G401.6 (cell line): ENCODE results near the gene HLA-B.

Experiments
- FAIRE-seq: peaks from 2 replicates; lab custom pipeline; 2012; peaks lifted over from hg19 to GRCh38; lab: Jason Lieb, UNC

The HLA-B gene

DNA sequence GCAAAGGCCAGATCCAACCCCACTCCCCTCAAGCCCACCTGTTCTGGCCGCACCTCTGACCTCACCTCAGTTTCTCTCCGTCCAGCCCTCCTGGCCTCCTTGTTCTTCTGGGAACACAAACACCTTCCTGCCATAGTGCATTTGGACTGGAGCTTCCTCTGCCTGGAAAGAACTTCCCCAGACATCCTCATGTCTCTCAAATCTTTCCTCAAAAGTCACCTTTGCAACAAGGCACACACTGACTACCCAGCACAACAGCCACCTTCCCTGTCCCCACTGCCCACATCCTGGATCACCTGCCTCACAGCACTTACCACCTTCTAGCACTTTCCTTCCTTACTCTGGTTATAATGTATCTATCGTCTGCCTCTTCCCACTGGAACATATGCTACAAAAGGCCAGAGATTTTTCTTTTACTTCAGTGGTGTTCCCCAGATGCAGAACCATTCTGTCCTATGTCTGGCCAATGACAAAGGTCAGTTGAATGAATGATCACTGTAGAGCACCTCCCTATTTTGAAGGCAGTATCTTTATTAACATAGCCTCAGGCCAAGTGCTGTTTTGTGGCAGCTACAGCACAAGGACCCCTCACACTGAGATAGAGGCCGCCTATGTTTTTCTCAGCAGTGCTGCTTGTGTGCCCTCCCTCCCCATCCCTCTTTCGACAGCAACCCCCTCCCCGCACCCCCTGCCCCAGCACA, 4.1 kb downstream of the HLA-B start:
- no peak for FAIRE-seq

DNA sequence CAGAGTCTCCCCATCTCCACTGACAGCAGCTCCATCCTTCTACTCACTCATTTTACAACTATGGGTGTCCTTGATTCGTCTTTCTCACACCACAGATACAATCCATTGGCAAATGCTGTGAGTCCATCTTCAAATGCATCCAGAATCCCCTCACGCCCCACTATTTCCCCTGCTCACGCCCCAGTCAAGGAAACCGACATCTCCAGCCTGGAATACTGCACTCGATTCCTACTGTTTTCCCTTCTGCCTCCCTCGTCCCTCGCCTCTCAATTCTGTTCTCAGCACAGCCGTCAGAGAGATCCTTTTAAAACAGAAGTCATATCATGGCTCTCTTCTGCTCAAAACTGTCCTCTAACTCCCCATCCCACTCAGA, 4.7 kb downstream of the HLA-B start:
- FAIRE-seq: no peak

DNA sequence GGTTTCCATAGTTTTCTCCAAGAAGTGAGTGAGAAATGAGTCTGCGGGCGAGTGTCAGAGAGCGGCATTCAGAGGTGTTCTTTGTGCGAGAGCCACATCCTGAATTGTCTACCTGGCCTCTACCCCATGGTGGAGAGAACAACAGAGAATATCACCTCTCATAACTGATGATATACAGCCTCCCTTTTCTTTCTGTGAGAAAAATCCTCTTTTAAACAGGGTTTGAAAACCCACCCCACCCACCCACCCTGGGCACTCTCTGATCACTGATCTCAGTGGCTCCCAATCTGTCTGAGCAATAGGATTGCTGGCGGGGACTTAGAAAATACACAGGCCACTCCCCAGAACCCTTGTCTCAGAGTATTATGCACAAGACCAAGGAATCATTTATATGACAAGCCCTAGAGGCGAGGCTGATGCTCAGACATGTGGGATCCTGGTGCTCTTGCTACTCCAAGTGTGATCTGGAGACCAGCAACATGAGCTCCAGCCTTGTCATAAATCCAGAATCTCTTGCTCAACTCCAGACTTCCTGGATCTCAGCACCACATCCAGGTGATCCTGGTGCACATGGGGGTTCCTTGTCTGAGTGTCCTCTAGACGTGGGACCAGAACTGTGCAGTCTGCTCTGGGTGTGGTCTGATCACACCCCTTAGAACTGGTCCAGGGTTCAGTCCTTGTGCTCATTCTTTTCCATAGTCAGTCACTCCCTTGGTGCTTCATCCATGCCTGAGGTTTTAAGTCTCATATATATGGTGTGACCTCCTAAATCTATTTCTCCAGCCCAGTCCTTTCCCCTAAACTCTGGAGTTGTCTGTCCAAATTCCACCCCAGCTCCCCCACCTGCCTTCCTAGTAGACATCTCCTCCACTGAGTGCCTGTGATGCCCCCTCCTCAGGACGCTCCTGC, 5.3 kb downstream of the HLA-B start:
- FAIRE-seq: no peak

DNA sequence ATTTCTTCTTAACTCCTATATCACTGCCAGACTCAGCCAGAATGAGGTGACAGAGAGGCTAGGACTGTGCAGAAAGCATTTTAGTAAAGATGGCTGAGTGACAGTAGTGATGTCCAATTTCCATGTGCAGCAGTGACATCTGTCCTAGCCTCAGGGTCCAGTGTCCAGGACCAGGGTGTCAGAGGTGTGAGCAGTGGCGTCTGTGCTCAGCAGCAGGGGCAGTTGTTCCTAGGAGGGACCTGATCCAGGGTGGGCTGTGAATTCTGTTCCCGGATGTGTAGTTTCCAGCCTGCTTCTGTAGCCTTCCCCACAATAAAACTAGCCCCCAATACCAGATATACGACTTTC, 6.0 kb downstream of the HLA-B start:
- no peak for FAIRE-seq

DNA sequence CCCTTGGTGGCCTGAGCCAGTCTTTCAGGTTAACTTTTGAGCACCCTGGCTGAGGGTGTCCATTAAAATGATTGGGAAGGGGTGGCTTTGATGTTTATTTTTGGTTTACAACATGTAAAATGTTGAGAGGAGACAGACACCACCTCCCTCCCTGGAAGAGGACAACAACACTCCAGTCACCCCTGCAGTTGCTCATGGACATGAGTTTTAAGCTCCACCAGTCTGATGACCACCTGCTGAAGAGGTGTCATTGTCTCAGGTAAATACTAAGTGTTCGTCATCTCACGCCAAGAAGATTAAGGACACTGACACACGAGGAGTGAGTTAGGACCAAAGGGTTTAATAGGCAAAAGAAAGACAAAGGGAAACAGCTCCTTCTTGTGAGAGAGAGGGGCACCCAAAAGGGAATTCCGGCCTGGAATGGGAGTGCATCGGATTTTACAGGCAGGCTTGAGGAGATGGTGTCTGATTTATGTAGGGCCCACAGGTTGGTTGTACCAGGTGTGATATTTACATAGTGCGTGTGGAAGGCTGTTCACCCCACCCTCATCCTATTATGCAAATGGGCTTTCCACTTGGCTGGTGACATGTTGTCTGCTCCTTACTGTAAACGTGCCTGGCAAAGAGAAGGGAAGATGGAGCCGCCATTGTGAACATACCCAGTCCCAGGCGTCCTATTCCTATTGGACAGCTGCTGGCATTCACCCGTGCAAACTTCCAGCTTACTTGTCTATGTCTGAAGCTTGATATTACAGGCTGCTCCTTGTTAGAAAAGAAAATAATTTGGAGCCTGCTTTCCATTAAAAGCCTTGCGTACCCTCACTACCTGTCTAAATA, 6.6 kb downstream of the HLA-B start:
- FAIRE-seq: no peak

DNA sequence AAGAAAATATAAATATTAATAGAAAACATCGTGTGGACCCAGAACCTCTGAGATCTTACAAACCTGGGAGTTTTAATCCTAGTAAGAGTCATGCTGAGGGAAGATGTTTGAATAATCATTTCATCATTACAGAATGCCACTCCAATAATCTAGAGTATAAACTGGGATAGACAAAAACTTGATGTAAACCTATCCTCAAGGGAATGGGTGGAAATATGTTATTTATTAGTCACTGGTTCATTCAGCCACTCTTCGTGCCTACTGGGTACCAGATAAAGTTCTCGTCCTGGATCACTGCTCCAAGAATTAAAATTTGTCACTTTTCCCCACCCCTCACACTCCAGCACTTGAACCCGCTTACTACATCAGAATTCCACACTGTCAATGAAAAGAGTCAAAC, 7.7 kb downstream of the HLA-B start:
- FAIRE-seq: no peak

DNA sequence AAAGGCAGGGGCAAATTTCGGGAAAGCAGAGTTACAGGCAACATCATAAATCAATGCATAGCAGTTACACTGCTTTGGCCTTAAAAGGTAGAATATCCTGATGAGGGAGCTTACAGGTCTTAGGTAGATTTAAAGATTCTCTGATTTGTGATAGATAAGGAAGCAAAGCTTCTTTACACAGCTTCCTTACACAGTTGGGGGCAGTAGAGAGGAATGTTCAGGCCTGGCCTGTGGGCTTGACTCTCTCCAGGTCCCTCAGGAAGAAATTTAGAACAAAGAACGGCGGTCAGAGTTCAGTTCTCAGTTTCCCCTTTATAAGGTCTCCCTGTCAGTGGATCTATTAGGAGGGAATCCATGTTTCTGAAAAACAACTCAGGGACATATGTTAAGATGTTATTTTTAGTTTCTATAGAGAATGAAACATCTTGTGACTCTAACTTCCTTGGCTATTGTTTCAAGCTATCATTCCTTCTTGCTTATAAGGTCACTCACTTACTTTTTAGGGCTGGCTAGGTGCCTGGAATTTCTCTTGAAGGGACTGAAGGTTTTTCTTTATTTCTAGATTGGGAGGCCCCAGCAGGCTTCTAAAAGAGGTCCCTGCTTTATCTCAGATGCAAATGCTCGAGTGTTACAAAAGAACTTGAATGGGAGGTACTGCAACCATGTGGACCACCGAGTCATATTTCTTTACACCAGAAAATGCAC, 11.8 kb downstream of the HLA-B start:
- FAIRE-seq: no peak

DNA sequence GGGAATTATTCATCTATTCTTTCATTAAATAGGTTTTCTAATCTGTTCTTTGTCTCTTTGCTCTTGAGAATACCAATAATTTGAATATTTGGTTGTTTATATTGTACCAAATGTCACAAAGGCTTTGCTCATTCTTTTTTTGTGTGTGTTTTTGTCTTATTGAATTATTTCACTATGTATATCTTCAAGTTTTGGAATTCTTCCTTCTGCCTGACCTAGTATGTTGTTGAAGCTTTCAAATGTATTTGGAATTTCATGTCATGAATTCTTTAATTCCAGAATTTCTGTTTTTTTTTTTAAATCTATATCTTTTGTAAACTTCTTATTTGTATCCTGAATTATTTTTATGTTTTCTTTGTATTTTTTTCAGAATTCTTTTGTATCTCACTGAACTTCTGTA, 16.8 kb downstream of the HLA-B start:
- FAIRE-seq: peak; percentile 40

DNA sequence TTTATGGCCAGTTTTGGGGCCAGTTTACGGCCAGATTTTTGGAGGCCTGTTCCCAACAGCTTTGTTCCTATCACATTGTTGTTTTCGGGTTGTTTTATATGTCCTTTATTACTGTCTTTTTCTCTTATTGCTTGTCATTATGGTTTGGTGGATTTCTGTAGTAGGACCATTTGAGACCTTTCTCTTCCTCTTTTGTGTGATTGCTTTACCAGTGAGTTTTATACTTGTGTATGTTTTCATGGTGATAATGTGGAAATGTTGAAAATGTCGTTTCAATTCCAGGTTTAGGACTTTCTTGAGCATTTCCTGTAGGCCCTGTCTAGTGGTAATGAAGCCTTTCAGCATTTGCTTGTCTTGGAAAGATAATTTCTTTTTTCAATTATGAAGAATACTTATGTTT, 17.8 kb downstream of the HLA-B start:
- FAIRE-seq: no peak

DNA sequence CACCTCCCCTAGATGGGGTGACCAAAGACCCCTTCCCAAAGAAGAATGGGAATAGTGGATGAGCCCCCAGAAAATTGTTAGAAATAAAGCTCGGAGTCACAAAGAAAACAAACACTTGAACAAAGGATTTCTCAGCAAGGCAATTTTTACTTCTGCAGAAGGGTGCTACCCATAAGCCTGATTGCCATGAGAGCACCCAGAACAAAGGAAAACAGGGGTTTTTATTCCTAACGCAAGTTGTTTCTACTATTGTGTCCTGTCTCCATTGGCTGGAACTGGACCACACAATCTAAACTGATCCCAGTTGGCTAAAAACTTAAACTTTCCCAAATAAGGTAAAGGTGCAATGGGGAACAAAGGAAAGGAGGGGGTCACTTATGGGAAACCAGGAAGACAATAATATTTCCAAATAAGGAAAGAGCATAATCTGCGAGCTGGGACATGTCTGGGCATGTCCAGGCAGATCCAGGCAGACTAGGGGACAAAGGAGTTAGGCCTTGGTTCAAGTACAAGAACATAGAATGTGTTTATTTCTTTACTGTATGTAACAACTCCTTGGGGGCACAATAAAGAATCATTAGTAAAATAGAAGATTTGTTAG, 20.0 kb downstream of the HLA-B start:
- FAIRE-seq: no peak

DNA sequence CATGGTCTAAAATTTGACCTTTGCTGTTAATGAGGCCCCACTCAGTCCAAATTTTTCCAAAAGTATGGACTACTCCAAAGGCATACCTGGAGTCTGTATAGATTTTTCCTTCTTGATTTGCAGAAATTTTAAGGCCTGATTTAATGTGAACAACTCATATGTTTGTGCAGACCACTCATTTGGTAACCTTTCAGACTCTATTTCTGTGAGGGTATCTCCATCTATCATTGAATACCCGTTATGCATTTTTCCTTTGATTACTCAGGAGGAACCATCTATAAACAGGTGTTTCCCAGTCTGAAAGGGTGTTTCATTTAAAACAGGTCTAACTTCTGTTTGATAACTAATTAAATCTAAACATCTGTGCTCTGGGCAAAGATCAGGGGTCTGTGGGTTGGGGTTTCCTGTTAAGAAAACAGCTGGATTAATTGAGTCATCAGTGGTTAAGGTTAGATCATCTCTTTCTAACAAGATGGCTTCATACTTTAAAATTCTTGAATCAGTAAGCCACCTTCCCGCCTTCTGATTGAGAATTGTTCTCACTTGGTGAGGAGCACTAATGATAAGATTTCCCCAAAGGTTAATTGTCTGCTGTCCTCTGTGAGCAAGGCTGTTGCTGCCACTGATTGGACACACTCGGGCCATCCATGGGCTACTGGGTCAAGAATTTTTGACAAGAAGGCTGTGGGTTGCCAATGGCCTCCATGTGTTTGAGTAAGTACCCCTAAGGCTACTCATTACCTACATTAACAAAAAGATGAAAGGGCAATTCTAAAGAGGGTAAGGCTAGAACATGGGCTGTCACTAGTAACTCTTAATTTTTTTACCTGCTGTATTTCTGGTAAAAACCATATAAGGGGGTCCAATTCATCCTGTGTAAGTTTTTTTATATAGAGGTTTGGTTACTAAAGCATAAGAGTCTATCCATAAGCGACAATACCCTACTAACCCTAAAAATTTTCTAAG, 24.1 kb downstream of the HLA-B start:
- FAIRE-seq: no peak

DNA sequence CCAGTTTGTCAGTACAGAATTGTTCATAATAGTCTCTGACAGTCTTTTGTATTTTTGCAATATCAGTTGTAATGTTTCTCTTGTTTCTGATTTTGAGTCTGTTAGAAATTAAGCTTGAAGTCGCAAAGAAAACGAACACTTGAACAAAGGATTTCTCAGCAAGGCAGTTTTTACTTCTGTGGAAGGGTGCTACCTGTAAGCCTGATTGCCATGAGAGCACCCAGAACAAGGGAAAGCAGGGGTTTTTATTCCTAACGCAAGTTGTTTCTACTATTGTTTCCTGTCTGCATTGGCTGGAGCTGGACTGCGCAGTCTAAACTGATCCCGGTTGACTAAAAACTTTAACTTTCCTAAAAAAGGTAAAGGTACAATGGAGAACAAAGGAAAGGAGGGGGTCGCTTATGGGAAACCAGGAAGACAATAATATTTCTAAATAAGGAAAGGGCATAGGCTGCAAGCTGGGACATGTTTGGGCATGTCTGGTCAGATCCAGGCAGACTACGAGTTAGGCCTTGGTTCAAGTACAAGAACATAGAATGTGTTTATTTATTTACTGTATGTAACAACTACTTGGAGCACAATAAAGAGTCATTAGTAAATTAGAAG, 28.5 kb downstream of the HLA-B start:
- no peak for FAIRE-seq

DNA sequence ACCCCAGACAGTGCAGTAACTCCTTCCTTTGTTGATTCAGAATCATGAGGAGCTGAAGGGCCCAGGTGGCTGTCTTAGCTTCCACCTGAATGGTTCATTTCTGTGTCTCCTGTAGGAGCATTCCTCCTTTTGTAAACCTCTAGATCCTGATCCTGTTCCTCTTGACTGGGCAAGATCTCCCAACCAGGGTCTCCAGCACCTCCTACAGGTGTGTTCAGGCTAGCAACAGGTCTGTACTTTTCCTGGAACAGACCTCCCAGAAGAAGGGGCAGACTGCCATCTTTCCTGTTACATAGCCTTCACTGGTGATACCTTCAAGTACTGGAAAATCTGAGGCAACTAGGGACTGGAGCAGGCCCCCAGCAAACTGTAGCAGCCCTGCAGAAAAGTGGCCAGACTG, 35.2 kb downstream of the HLA-B start:
- no peak for FAIRE-seq

DNA sequence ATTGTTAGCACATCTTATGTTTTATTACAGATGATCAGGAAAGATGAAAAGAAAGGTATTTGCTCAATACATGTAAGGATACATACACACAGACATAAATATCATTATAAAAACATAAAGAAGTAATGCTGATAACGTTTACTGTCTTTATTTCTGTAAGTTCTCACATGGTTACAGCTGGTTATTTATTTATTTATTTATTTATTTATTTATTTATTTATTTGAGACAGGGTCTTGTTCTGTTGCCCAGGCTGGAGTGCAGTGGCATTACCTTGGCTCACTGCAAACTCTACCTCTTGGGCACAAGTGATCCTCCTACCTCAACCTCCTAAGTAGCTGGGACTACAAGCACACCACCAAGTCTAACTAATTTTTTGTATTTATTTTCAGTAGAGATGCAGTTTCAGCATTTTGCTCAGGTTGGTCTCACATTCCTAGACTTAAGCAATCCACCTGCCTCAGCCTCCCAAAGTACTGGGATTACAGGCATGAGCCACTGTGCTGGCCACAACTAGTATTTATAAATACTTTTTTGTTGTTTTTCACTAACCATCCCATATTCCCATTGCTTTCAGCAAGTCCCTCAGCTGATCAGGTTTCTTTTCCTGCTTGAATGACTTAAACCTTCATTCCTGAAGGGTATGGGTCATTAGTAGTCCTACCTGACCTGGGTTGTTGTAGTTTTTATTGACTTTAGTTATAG, 35.8 kb downstream of the HLA-B start:
- no peak for FAIRE-seq

DNA sequence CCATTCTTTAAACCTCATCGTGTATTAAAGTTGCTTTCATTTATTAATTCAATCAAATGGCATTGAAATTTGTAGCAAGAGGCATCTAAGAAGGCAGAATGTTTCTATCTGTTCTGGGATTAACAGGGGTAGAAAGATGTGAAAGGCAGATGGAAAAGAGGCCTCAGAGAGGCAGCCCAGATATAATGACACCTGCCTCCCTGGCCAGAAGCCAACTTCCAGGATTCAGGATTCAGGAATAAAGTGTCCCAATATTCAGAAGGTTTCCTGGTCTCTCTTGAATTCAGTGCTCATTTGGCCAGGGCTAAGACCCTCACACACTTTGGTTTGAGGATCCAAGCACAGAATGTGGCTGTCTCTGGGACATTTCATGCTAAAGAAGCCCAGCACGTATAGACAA, 39.9 kb downstream of the HLA-B start:
- FAIRE-seq: no peak

DNA sequence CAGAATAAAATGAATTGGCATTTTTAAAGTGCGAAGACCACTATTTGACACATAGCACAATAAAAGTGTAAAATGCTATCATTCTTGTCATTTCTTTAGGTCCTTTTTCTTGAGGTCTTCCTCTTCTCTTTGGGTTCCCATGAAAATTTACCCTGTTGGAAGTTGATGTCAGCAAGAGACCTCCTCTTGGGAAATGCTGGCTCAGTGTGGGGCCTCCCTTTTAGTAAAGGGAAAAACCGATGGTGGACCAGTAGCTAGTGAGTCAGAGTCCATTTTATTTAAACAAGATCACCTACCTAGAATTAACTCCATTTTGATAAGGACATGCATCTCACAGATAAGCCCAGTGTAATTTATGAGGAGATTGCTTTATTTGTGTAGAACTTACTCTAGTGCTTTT, 47.3 kb downstream of the HLA-B start:
- FAIRE-seq: no peak

DNA sequence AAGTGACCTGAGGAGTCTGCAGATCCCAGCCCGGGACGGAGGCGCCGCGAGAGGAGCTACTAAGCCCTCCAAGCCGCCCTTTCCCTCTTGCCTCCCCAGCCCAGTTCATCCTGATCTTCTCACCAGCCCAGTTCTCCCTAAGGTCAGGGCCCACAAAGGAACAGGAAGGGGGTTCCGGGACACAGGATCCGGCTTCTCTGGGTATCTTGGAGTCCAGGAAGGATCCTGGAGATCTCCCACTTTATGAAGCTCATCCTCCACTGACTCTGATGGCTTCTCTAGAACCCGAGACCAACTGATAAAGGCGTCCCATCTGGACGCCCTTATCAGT, 48.2 kb downstream of the HLA-B start:
- FAIRE-seq: no peak

DNA sequence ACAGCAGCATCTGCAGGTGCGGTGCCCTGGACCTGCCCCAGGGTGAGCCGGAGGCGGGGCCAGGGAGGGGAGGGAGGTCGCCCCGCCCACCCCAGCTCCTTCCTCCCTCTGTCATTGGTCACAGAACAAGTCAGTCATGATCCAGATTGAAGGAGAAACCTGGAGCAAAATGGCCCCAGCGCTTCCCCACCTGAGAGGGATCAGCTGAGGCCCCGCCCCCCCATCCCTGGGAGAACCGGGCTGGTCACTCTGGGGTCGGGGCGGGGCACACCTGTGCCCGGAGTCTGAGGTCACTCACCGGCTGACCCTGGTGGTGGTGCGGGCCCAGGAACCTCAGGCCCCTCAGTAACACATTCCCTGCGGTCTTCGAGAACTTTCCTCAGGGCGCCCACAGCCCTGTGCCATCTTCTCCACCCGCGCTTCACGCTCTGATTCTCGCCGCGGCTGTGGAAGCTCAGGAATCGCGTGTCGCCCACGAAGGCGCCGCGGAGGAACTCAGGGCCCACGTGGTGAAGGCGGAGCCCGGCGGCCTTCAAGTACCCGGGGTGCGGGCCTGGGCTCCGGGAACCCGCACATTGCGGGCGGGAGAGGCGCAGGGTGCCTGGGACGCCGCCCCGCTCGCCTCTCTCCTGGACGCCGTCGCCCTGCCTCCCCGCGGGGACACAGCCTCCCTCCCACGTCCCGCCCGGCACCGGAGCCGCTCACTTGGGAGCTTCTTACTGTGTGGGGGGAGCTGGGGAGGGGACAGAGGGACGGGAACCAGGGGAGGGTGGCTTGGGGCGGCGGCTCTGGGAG, 48.7 kb downstream of the HLA-B start:
- no peak for FAIRE-seq

DNA sequence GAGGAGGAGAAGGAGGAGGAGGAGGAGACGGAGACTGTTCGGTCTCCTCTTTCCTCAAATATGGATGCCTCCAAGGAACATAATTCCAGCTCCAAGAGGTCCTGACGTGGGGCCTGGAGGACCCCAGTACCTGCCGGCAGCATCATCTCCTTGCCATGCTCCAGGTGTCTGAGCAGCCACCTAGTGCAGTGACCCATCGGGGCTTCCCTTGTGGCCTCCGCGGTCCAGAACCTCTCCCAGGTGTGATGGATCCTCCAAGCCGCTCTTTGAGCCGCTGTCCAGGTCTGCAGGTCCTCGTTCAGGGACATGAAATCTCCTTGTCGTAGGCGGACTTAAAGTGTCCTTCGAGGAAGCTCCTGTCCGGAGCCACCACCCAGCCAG, 49.3 kb downstream of the HLA-B start:
- no peak for FAIRE-seq
